ENCODE measurements around the gene DHX36.

Gene DHX36

GRCh38 chr3:154316974-154317767, 7.1 kb downstream of the DHX36 start:
- H3K27me3 Mint-ChIP-seq: no peaks in the 10 kb centered on the region

GRCh38 chr3:154314152-154314551, 10.1 kb downstream of the DHX36 start:
- Mint-ChIP-seq H3K9me3 (no peaks in the 10 kb centered on the region), H3K27ac (no peak overlapping the region), H3K4me1 (peaks cover 12 to 27% of the 10 kb centered on the region in 2 donors), H3K4me3 (no peak overlapping the region), H3K36me3 (peaks cover 17 to 39% of the 10 kb centered on the region in 2 donors), H3K27me3 (no peaks in the 10 kb centered on the region)
- ATAC-seq (replicated peaks): no peak
- no peak for DNase-seq

More at GRCh38 chr3:154316974-154317767, 7.1 kb downstream of the DHX36 start:
- DNase-seq: no peak
- Mint-ChIP-seq H3K4me1 (peaks cover 16 to 38% of the 10 kb centered on the region in 2 donors), H3K27ac (peak overlapping the region; percentile 70), H3K4me3 (peak overlapping the region in 1 of 2 donors; percentile 1), H3K9me3 (peaks cover 0 to 2% of the 10 kb centered on the region in 2 donors), H3K36me3 (peaks cover 22 to 42% of the 10 kb centered on the region in 2 donors)
- no peak for ATAC-seq (replicated peaks)

DNA sequence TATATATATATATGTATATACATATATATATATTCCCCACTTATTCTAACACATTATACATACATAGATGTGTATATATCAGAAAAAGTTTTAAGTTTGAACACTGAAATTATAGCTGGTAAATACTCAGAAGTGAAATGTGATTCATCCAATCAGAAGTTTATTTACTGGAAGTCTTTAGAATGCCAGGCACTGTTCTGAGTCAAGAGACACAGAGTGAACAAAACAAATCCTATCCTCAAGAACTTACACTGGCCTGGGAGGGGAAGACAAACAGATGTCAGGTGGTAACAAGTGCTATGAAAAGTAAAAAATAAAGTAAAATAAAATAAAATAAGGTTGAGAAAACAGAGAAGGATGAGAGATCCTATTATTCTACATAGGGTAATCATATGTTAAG, 13.4 kb downstream of the DHX36 start:
- no peaks in the 10 kb centered on the region for H3K27me3 Mint-ChIP-seq
- ATAC-seq (replicated peaks): no peak
- H3K9me3 Mint-ChIP-seq: no peaks in the 10 kb centered on the region
- DNase-seq: no peak
- H3K4me1 Mint-ChIP-seq: peaks cover 7 to 14% of the 10 kb centered on the region in 2 donors
- H3K4me3 Mint-ChIP-seq: no peak overlapping the region
- peaks cover 28 to 40% of the 10 kb centered on the region in 2 donors for H3K36me3 Mint-ChIP-seq
- H3K27ac Mint-ChIP-seq: no peak overlapping the region

DNA sequence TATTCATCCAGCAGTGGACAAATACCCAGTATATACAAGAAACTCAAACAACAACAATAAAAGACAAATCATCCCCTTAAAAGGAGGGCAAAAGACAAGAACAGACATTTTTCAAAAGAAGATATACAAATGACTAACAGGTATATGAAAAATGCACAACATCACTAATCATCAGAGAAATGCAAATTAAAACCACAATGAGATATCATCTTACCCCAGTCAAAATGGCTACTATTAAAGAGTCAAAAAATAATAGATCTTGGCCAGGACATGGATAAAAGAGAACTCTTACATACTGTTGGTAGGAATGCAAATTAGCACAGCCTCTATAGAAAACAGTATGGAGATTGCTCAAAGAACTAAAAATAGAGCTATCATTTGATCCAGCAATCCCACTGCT, 16.9 kb downstream of the DHX36 start:
- peaks cover 7 to 14% of the 10 kb centered on the region in 2 donors for H3K4me1 Mint-ChIP-seq
- no peak for ATAC-seq (replicated peaks)

GRCh38 chr3:154304936-154305335, 19.4 kb downstream of the DHX36 start:
- ATAC-seq (replicated peaks) (no peak), DNase-seq (no peak)
- H3K36me3 Mint-ChIP-seq: peaks cover 28 to 44% of the 10 kb centered on the region in 2 donors
- H3K4me3 Mint-ChIP-seq: no peak overlapping the region
- no peaks in the 10 kb centered on the region for H3K9me3 Mint-ChIP-seq
- peaks cover 7 to 14% of the 10 kb centered on the region in 2 donors for H3K4me1 Mint-ChIP-seq
- H3K27me3 Mint-ChIP-seq: no peaks in the 10 kb centered on the region
- H3K27ac Mint-ChIP-seq: no peak overlapping the region

More for the DNA sequence above, 16.9 kb downstream of the DHX36 start:
- Mint-ChIP-seq H3K27ac (no peak overlapping the region), H3K36me3 (peaks cover 21 to 31% of the 10 kb centered on the region in 2 donors), H3K9me3 (no peaks in the 10 kb centered on the region), H3K4me3 (no peak overlapping the region), H3K27me3 (no peaks in the 10 kb centered on the region)
- no peak for DNase-seq

- Mint-ChIP-seq H3K4me3 (no peak overlapping the region), H3K36me3 (peaks cover 28 to 41% of the 10 kb centered on the region in 2 donors), H3K9me3 (no peaks in the 10 kb centered on the region), H3K4me1 (peaks cover 7 to 14% of the 10 kb centered on the region in 2 donors), H3K27ac (no peak overlapping the region), H3K27me3 (no peaks in the 10 kb centered on the region)
- ATAC-seq (replicated peaks) (no peak), DNase-seq (no peak)
These were observed 20.0 kb downstream of the DHX36 start for GRCh38 chr3:154304116-154304786.

DNA sequence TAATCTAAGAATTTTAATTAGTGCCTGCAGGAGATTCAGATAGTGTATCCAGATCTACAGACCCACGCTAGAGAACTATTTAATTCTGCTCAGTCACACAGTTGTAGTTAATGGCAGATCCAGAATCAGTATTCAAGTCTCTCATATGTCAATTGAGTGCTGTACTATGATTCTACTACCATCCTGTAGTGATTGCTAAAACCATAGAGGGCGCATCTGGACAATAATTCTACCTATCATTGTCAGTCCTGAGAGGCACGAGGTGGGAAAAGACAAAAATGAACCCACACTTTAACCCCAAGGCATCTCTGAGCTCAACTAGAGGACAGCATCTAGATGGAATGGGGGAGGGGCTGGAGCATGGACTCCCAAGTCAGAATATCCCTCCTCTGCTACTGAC, 22.7 kb downstream of the DHX36 start:
- Mint-ChIP-seq H3K4me3 (no peak overlapping the region), H3K27me3 (no peaks in the 10 kb centered on the region), H3K9me3 (no peaks in the 10 kb centered on the region), H3K36me3 (peaks cover 27 to 36% of the 10 kb centered on the region in 2 donors), H3K27ac (no peak overlapping the region), H3K4me1 (no peaks in the 10 kb centered on the region)
- DNase-seq (no peak), ATAC-seq (replicated peaks) (no peak)

DNA sequence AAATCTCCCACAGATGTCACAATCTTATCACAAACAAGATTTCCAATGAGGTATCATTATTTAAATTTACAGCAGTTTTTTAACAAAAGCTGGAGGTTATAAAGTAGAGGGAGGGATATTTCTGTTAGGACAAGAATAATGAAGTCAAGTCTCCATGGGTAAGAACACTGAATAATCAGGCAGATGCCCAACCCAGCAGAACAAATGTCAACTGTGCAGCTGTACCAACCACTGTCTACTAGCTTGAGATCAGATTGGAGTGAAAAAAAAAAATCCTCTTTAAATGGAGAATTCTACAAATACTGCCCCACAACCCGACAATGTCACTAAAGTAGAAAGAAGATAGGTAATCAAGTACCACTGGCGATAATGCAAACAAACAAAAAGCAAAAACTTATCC, 30.3 kb downstream of the DHX36 start:
- ATAC-seq (replicated peaks) (no peak), DNase-seq (no peak)
- H3K27me3 Mint-ChIP-seq: no peaks in the 10 kb centered on the region
- H3K36me3 Mint-ChIP-seq: peaks cover 23 to 39% of the 10 kb centered on the region in 2 donors
- peak overlapping the region; percentile 6 for H3K27ac Mint-ChIP-seq
- no peak overlapping the region for H3K4me3 Mint-ChIP-seq
- H3K9me3 Mint-ChIP-seq: no peaks in the 10 kb centered on the region
- no peaks in the 10 kb centered on the region for H3K4me1 Mint-ChIP-seq

DNA sequence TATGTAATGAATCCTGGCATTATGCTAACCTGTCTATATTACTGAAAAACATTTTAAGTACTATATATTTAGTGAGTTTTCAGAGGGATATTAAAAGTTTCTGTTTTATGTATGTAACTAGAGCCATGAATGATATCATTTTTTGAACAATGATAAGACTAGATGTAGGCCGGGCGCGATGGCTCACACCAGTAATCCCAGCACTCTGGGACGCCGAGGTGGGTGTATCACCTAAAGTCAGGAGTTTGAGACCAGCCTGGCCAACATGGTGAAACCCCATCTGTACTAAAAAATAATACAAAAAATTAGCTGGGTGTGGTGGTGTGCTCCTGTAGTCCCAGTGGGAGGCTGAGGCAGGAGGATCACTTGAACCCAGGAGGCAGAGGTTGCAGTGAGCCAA, 34.1 kb downstream of the DHX36 start:
- peaks cover 25 to 46% of the 10 kb centered on the region in 2 donors for H3K36me3 Mint-ChIP-seq
- H3K9me3 Mint-ChIP-seq: no peaks in the 10 kb centered on the region
- no peak overlapping the region for H3K27ac Mint-ChIP-seq
- H3K4me3 Mint-ChIP-seq: no peak overlapping the region
- peaks cover 2 to 3% of the 10 kb centered on the region in 2 donors for H3K4me1 Mint-ChIP-seq
- no peaks in the 10 kb centered on the region for H3K27me3 Mint-ChIP-seq
- DNase-seq (no peak), ATAC-seq (replicated peaks) (no peak)

GRCh38 chr3:154285221-154285620, 39.1 kb downstream of the DHX36 start:
- Mint-ChIP-seq H3K27me3 (no peaks in the 10 kb centered on the region), H3K27ac (no peak overlapping the region), H3K9me3 (no peaks in the 10 kb centered on the region), H3K4me1 (peaks cover 2 to 5% of the 10 kb centered on the region in 2 donors), H3K36me3 (peaks cover 32 to 47% of the 10 kb centered on the region in 2 donors), H3K4me3 (no peak overlapping the region)
- ATAC-seq (replicated peaks): peak in 1 of 2 donors; percentile 29
- DNase-seq: no peak

DNA sequence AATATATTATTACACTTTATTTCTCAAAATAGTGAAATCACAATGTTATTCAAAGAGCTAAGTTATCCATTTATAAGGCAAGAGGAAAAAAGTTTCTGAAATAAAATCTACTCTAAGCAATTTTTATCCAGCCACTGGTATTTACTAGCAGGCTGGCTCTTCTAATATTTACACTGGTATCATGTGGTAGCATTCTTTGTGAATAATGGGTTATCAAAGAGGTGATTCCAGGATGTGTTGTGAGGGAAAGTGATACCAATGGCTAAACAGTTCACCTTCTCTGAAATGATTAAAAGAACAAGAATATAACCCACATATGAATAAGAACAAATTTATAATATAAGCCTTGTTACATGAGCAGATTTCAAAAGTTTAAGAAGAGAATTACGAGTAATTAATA, 44.1 kb downstream of the DHX36 start:
- Mint-ChIP-seq H3K36me3 (peaks cover 24 to 38% of the 10 kb centered on the region in 2 donors), H3K4me3 (no peak overlapping the region)
- ATAC-seq (replicated peaks): no peak

GRCh38 chr3:154275965-154276364, 48.3 kb downstream of the DHX36 start:
- Mint-ChIP-seq H3K36me3 (peaks cover 27 to 40% of the 10 kb centered on the region in 2 donors), H3K27ac (no peak overlapping the region), H3K4me1 (no peaks in the 10 kb centered on the region), H3K9me3 (no peaks in the 10 kb centered on the region), H3K27me3 (no peaks in the 10 kb centered on the region), H3K4me3 (no peak overlapping the region)
- DNase-seq: no peak
- ATAC-seq (replicated peaks): no peak

More for the DNA sequence above, 44.1 kb downstream of the DHX36 start:
- Mint-ChIP-seq H3K9me3 (no peaks in the 10 kb centered on the region), H3K4me1 (peaks cover under 1 to 2% of the 10 kb centered on the region in 2 donors), H3K27me3 (no peaks in the 10 kb centered on the region), H3K27ac (no peak overlapping the region)
- no peak for DNase-seq

- no peak for ATAC-seq (replicated peaks)
- Mint-ChIP-seq H3K4me3 (no peak overlapping the region), H3K27ac (peak overlapping the region; percentile 21), H3K4me1 (no peaks in the 10 kb centered on the region), H3K36me3 (peaks cover 28 to 41% of the 10 kb centered on the region in 2 donors), H3K9me3 (no peaks in the 10 kb centered on the region), H3K27me3 (no peaks in the 10 kb centered on the region)
- no peak for DNase-seq
These were observed 49.0 kb downstream of the DHX36 start for GRCh38 chr3:154275292-154275691.

GRCh38 chr3:154274348-154274747, 49.9 kb downstream of the DHX36 start:
- Mint-ChIP-seq H3K4me1 (no peaks in the 10 kb centered on the region), H3K27me3 (no peaks in the 10 kb centered on the region), H3K9me3 (no peaks in the 10 kb centered on the region), H3K4me3 (no peak overlapping the region), H3K36me3 (peaks cover 28 to 42% of the 10 kb centered on the region in 2 donors), H3K27ac (no peak overlapping the region)
- DNase-seq (no peak), ATAC-seq (replicated peaks) (no peak)

DNA sequence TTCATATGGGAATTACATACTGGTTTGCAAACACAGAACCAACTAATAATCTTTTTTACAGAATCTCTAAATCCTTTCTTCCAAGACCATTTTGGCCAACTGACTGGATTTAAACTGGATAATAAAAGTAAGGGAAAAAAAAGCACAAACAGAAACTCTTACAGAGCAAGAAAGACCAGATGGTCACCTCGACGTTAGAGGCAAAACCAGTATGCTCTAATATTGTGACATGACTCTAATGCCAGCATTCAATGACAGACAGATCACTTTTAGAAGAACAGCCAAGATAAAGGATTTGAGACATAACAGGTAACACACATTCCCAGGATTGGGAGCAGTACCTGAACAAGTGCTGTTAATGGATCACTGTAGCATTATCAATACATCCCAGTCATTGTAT, 50.9 kb downstream of the DHX36 start:
- H3K27ac Mint-ChIP-seq: no peak overlapping the region
- no peaks in the 10 kb centered on the region for H3K27me3 Mint-ChIP-seq
- DNase-seq (no peak), ATAC-seq (replicated peaks) (no peak)
- H3K9me3 Mint-ChIP-seq: peaks cover 2 to 3% of the 10 kb centered on the region in 2 donors
- H3K36me3 Mint-ChIP-seq: peaks cover 29 to 48% of the 10 kb centered on the region in 2 donors
- no peaks in the 10 kb centered on the region for H3K4me1 Mint-ChIP-seq
- H3K4me3 Mint-ChIP-seq: no peak overlapping the region

All from stimulated activated naive B cell treated with anti-CD40 and anti-IgM and Interleukin-4, amounts not matched to agents 10 μg/mL and 1 μg/mL and 100 μg/mL, for 72 hours (primary cell).